Body of pancreas (tissue), 4 donors: Measurements from ENCODE around the gene RCHY1. TPM values are rescaled to one million over a fixed set of nuclear protein-coding genes. Genes with fewer than 3 reads are reported as not detected.

ENCODE experiments used
- ATAC-seq: fragments of 150-250 bp; one replicate; pipeline ENCODE4 v1.9.1; 2016
- DNase-seq, 4 donors: peaks; one replicate each; pipeline ENCODE4 v3.0.0-alpha.2; 2019
- H3K27ac ChIP-seq, 4 donors: fragments of 200-600 bp; sonication (generic); 1 replicate in 3 of 4; 2 replicates in 1 of 4; pipeline versions ENCODE4 v1.5.1 to v1.6.1; 2016 to 2019; ENCODE audit warnings: mild to moderate bottlenecking in 1 of 4, mixed read lengths in 1 of 4, moderate library complexity in 1 of 4
- H3K27me3 ChIP-seq, 2 donors: fragments of 200-600 bp; sonication (generic); one replicate each; pipeline ENCODE4 v1.6.0; 2016; ENCODE audit warnings: mild to moderate bottlenecking in 1 of 2
- H3K36me3 ChIP-seq, 2 donors: fragments of 200-600 bp; sonication (generic); replicated peaks in 1 of 2; 2 replicates each; pipeline ENCODE4 v1.5.1; 2016; ENCODE audit warnings: low read depth in 2 of 2; ENCODE audit not compliant: insufficient read depth in 1 of 2
- H3K4me1 ChIP-seq: fragments of 200-600 bp; sonication (generic); one replicate; pipeline ENCODE4 v1.6.0; 2016
- H3K4me3 ChIP-seq, 2 donors: fragments of 200-600 bp; sonication (generic); 1 replicate in 1 of 2; 2 replicates in 1 of 2; pipeline ENCODE4 v1.5.1; 2016 to 2019
- H3K9me3 ChIP-seq, 3 donors: fragments of 200-600 bp; sonication (generic); 1 replicate in 2 of 3; 2 replicates in 1 of 3; pipeline ENCODE4 v1.5.1; 2016
- CTCF ChIP-seq, 7 experiments: fragments of 450-650 bp in 4 of 7; fragments of 200-600 bp in 3 of 7; sonication (generic) in 3 of 7; IDR thresholded peaks; one replicate each; pipeline ENCODE4 v1.5.1; 2016 to 2019; ENCODE audit warnings: antibody characterized with exemption in 7 of 7
- POLR2A ChIP-seq, 3 donors: fragments of 450-650 bp; IDR thresholded peaks; one replicate each; pipeline ENCODE4 v1.6.1; 2016; ENCODE audit warnings: antibody characterized with exemption in 3 of 3, mild to moderate bottlenecking in 2 of 3
- WGBS, 2 donors: methylation state at CpG; one replicate each; pipeline ENCODE4 v1.1.5; 2017; 5-methylcytosine and 5-hydroxymethylcytosine counted together
- intact Hi-C: fragments of 100-400 bp; cut with DNase I; formaldehyde crosslinking; loops from one replicate; pipeline ENCODE4 v1.15.1; 2023
- total RNA-seq, 2 donors: library from RNA; depleted of rRNA; stranded (reverse); fragments of >200 nt; gene quantifications; one replicate each; pipeline ENCODE4 v1.1.0, GENCODE V29; 2016

RCHY1 gene
- total RNA-seq, 2 donors from 2014 or later = 20.0 to 22.4 TPM

DNA sequence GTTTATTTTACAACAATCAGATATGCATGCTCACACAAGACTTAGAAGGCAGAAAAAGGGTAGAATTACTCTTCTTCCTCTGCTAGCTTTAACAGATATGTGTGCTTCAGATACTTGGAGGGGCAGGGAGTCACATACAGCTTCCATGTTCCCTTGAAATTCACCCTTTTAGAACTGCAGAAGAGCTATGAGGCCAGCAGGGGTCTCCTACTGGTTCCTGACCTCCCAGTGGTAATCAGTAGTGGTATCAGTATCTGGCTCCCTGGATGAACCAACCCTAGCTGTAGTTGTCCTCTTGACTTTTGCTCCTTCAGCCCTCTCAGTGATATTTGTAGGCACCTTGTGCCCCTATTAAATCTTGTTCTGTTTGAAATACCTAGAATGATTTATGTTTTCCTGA, 81.5 kb downstream of the RCHY1 start:
- no peak overlapping the region for H3K4me3 ChIP-seq
- intact Hi-C loops = no loop called here

GRCh38 chr4:75429208-75429607, 85.0 kb downstream of the RCHY1 start:
- ATAC-seq (no peak), DNase-seq (no peak)
- WGBS, 2 donors = 0 to 64% methylated on average over 1 of the region's 1 CpG
- intact Hi-C loops = no loop called here
- Histone ChIP-seq H3K4me1 (no peaks in the 10 kb centered on the region), H3K27me3 (no peaks in the 10 kb centered on the region), H3K9me3 (no peaks in the 10 kb centered on the region), H3K4me3 (no peak overlapping the region), H3K27ac (no peak overlapping the region), H3K36me3 (no peaks in the 10 kb centered on the region)
- TF ChIP-seq CTCF (IDR thresholded peaks at IDR 0.05) = no peak
- TF ChIP-seq POLR2A (IDR thresholded peaks at IDR 0.05) = no peak

More for the DNA sequence above, 81.5 kb downstream of the RCHY1 start:
- ATAC-seq (no peak), DNase-seq (no peak)
- peaks cover 0 to 8% (median 0%) of the 10 kb centered on the region in 3 donors for H3K9me3 ChIP-seq
- no peaks in the 10 kb centered on the region for H3K27me3 ChIP-seq
- no peaks in the 10 kb centered on the region for H3K4me1 ChIP-seq
- H3K27ac ChIP-seq = no peak overlapping the region
- TF ChIP-seq CTCF (IDR thresholded peaks at IDR 0.05) = peak in 1 of 7 experiments; percentile 16
- TF ChIP-seq POLR2A (IDR thresholded peaks at IDR 0.05) = no peak
- H3K36me3 ChIP-seq = no peaks in the 10 kb centered on the region

Other genes with a start within 250 kb of the RCHY1 start
- 10 to 100 TPM; 15.8 to 21.8 TPM for gene THAP6, start 70 bp upstream of the RCHY1 start, total RNA-seq
- not detected for gene ODAPH, start 41.7 kb upstream of the RCHY1 start, total RNA-seq
- gene CDKL2, start 116.1 kb upstream of the RCHY1 start, total RNA-seq = 1 to 10 TPM; 1.6 to 4.6 TPM
- 10 to 100 TPM; 29.7 to 65.6 TPM for gene G3BP2, start 159.0 kb upstream of the RCHY1 start, total RNA-seq
- gene USO1, start 210.2 kb upstream of the RCHY1 start, total RNA-seq = 10 to 100 TPM; 57.6 to 89.7 TPM